PFSK-1 (cell line): Measurements from ENCODE around the gene SUSD6.

Source experiments
- FOXP2 ChIP-seq: optimal IDR thresholded peaks from 2 replicates; pipeline ENCODE3; 2011; ENCODE audit warnings: borderline replicate concordance, control low read depth, inconsistent platforms; ENCODE audit not compliant: insufficient read depth; ENCODE audit errors: extremely low read length, extremely low read depth
- POLR2AphosphoS5 ChIP-seq: IDR thresholded peaks from 2 replicates; pipeline ENCODE4 v1.6.1; 2012; ENCODE audit warnings: low read depth, mild to moderate bottlenecking, control low read depth, low read length, moderate library complexity
- SIN3A ChIP-seq: IDR thresholded peaks from 2 replicates; pipeline ENCODE4 v1.6.1; 2012; ENCODE audit warnings: mild to moderate bottlenecking, low read length, moderate library complexity, borderline replicate concordance; ENCODE audit not compliant: insufficient read depth
- TAF1 ChIP-seq: IDR thresholded peaks from 2 replicates; pipeline ENCODE4 v1.6.1; 2012; ENCODE audit warnings: low read length, control low read depth, borderline replicate concordance; ENCODE audit not compliant: insufficient read depth
- TF ChIP-seq, protein P1 (sequence below), 2 experiments: IDR thresholded peaks; 2 replicates each; pipeline versions ENCODE4 v1.6.1 to v1.8.0; 2011 to 2012; ENCODE audit warnings: low read depth in 2 of 2, low read length in 2 of 2, control low read depth in 1 of 2, inconsistent platforms in 1 of 2, mild to moderate bottlenecking in 1 of 2, moderate library complexity in 1 of 2; ENCODE audit not compliant: insufficient read depth in 1 of 2

SUSD6 gene

DNA sequence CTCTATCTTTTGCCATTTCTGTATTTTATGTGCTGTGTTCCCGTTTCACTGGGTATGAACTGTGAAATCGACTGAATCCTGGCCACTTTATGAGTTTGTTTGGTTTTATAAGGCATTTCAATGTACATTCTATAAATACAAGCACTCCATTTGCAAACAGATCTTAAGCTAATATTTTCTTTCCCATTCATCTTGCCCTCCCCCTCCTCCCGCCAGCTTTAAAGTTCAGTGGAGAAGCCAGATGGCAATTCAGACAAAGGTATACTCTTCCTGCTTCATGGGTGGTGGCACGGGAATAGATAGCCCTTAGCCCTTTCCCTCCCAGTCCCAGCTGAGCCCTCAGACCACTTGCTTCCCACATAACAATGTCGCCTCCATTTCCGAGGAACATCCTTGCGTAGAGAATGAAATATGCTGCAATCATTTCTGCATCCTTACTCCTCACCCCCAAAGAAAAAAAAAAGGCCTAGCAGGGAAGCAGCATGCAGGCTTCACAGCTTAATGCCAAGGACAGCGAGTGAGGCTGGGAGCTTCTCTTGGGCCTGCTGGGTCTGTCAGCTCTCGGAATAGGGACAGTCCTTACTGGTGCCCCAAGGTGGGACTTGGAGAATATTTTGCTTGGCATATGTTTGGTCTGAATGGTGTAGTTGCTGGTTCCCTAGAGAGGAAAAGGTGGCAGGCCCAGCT is 102.7 kb downstream of the SUSD6 start:
- no peak for TF ChIP-seq TAF1
- TF ChIP-seq, protein P1, sequence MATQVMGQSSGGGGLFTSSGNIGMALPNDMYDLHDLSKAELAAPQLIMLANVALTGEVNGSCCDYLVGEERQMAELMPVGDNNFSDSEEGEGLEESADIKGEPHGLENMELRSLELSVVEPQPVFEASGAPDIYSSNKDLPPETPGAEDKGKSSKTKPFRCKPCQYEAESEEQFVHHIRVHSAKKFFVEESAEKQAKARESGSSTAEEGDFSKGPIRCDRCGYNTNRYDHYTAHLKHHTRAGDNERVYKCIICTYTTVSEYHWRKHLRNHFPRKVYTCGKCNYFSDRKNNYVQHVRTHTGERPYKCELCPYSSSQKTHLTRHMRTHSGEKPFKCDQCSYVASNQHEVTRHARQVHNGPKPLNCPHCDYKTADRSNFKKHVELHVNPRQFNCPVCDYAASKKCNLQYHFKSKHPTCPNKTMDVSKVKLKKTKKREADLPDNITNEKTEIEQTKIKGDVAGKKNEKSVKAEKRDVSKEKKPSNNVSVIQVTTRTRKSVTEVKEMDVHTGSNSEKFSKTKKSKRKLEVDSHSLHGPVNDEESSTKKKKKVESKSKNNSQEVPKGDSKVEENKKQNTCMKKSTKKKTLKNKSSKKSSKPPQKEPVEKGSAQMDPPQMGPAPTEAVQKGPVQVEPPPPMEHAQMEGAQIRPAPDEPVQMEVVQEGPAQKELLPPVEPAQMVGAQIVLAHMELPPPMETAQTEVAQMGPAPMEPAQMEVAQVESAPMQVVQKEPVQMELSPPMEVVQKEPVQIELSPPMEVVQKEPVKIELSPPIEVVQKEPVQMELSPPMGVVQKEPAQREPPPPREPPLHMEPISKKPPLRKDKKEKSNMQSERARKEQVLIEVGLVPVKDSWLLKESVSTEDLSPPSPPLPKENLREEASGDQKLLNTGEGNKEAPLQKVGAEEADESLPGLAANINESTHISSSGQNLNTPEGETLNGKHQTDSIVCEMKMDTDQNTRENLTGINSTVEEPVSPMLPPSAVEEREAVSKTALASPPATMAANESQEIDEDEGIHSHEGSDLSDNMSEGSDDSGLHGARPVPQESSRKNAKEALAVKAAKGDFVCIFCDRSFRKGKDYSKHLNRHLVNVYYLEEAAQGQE (IDR thresholded peaks at IDR 0.05; ENCODE audit: insufficient read depth in 1 of 2, low read depth in 2 of 2, low read length in 2 of 2) = no peak
- no peak for TF ChIP-seq SIN3A
- TF ChIP-seq FOXP2 = no peak
- no peak for TF ChIP-seq POLR2AphosphoS5

DNA sequence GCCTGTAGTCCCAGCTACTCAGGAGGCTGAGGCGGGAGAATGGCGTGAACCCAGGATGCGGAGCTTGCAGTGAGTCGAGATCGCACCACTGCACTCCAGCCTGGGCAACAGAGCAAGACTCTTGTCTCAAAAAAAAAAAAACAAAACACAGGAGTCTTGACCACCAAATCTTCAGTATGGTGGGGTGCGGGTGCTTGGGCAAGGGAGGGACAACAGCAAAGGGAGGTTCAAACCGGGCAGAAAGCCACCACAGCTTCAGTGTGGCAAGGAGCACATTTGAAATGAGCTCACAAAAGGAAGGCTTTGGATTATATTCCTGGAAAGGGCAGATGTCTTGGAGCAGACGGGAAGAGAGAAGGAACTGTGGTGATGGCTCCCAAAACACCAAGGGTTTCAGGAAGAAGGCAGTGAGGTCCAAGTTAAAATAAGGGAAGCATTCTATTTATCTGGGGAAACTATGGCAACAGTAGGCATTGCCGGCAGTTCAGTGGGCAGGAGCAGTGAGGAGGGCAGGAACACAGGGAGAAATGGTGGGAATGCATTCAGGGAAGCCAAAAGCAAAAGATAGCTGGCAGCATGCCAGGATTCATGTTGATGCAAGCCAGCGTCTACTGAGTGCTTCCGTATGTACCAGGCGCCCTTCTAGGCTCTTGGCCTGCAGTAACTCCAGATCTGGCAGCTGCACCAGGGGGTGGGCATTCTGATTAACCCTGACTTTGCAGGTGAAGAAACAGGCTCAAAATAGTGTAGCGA is 104.5 kb downstream of the SUSD6 start:
- TF ChIP-seq TAF1 (no peak), FOXP2 (no peak), SIN3A (no peak), POLR2AphosphoS5 (no peak)
- TF ChIP-seq, protein P1 (IDR thresholded peaks at IDR 0.05; ENCODE audit: insufficient read depth in 1 of 2, low read depth in 2 of 2, low read length in 2 of 2) = no peak

DNA sequence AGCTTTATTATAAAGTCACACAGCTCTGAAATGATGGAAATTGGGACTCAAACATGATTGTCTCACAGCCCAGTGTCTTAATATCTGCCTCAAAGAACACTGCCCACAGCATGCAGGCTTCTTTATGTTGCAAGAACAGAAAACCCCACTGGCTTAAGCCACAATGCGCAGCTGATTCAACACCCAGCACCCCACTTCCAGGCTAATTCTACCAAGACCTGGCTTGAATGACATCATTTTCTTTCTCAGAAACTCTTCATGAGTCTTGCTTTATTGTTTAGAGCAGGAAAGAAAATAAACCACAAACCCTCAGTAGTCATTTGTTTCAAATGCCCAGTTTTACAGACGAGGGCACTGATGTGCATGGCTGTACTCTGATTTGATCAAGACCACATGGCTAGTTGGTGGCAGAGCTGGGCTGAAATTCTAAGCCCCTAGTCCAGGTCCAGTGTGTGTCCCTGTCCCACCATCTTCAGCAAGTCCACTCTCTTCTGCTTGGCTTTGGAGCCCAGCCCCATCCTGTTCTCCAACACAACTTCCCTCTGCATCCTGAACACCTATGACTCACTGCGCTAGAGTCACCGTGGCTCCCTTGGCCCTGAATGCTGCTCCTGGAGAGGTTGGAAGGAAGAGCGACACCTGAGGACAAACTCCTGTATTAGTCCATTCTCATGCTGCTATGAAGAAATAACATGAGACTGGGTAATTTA is 105.2 kb downstream of the SUSD6 start:
- TF ChIP-seq POLR2AphosphoS5 (no peak), TAF1 (no peak), SIN3A (no peak), FOXP2 (no peak)
- TF ChIP-seq, protein P1 (IDR thresholded peaks at IDR 0.05; ENCODE audit: insufficient read depth in 1 of 2, low read depth in 2 of 2, low read length in 2 of 2) = no peak

DNA sequence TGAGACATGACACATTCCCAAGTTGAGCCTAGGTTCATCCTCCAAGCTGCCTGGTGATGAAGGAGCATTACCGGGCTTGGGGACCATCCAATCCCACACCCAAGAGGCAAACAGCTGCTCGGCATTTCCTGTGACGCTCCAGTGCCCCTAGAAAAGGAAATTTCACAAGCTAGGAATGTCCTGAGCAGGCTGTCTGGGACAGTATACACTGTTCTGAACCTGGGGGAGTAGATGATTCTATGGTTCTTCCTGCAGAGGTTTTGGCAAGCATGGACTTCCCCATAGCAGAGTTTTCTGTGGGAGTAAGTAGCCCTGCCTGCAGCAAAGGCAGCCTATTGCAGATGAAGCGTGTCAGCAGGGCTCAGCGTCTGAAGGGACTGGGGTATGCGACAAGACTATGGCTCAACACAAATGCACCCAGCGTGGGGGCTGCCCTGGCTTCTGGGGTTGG is 108.1 kb downstream of the SUSD6 start:
- TF ChIP-seq FOXP2 = no peak
- no peak for TF ChIP-seq POLR2AphosphoS5
- TF ChIP-seq, protein P1 (IDR thresholded peaks at IDR 0.05; ENCODE audit: insufficient read depth in 1 of 2, low read depth in 2 of 2, low read length in 2 of 2) = no peak
- no peak for TF ChIP-seq TAF1
- no peak for TF ChIP-seq SIN3A
